LNCaP clone FGC (cell line): Measurements from ENCODE around the gene SLC6A7.

Experiments used
- DNase-seq: peaks from one replicate; pipeline ENCODE4 v3.0.0-alpha.2; 2011; ENCODE audit warnings: low read depth
- H3K4me3 ChIP-seq: 2 replicates; pipeline ENCODE4 v1.5.1; 2011; ENCODE audit warnings: mild to moderate bottlenecking, low read depth, low read length, control low read depth
- TF ChIP-seq, protein P1 (sequence below): IDR thresholded peaks from 2 replicates; pipeline ENCODE4 v1.5.1; 2012; ENCODE audit warnings: mild to moderate bottlenecking; ENCODE audit not compliant: control insufficient read depth, insufficient read depth; ENCODE audit errors: extremely low read depth

The SLC6A7 gene

GRCh38 chr5:150156027-150156368, 33.9 kb upstream of the SLC6A7 start:
- TF ChIP-seq, protein P1, sequence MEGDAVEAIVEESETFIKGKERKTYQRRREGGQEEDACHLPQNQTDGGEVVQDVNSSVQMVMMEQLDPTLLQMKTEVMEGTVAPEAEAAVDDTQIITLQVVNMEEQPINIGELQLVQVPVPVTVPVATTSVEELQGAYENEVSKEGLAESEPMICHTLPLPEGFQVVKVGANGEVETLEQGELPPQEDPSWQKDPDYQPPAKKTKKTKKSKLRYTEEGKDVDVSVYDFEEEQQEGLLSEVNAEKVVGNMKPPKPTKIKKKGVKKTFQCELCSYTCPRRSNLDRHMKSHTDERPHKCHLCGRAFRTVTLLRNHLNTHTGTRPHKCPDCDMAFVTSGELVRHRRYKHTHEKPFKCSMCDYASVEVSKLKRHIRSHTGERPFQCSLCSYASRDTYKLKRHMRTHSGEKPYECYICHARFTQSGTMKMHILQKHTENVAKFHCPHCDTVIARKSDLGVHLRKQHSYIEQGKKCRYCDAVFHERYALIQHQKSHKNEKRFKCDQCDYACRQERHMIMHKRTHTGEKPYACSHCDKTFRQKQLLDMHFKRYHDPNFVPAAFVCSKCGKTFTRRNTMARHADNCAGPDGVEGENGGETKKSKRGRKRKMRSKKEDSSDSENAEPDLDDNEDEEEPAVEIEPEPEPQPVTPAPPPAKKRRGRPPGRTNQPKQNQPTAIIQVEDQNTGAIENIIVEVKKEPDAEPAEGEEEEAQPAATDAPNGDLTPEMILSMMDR, result no peak
- no peak for DNase-seq
- no peak overlapping the region for H3K4me3 ChIP-seq

DNA sequence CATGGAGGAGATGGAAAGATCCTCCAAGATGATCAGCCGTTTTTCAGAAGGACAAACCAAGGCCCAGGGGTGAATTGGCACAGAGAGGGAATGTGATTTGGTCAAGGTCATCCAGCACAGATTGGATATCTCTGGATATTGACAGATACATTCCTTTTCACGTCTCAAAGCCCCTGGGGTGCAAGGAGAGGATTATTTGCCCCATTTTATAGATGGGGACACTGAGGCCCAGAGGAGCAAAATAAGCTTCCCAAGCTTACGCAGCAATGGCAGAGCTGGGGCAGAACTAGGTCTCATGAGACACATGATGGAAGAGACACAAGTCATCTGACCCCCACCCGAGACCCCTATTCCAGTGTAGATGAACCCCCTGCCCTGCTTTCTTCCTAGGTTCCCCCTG, 33.3 kb upstream of the SLC6A7 start:
- TF ChIP-seq, protein P1, result no peak
- no peak overlapping the region for H3K4me3 ChIP-seq
- DNase-seq, result no peak

- TF ChIP-seq, protein P1, result no peak
- no peak for DNase-seq
Observed at GRCh38 chr5:150157168-150157567, 32.7 kb upstream of the SLC6A7 start.

DNA sequence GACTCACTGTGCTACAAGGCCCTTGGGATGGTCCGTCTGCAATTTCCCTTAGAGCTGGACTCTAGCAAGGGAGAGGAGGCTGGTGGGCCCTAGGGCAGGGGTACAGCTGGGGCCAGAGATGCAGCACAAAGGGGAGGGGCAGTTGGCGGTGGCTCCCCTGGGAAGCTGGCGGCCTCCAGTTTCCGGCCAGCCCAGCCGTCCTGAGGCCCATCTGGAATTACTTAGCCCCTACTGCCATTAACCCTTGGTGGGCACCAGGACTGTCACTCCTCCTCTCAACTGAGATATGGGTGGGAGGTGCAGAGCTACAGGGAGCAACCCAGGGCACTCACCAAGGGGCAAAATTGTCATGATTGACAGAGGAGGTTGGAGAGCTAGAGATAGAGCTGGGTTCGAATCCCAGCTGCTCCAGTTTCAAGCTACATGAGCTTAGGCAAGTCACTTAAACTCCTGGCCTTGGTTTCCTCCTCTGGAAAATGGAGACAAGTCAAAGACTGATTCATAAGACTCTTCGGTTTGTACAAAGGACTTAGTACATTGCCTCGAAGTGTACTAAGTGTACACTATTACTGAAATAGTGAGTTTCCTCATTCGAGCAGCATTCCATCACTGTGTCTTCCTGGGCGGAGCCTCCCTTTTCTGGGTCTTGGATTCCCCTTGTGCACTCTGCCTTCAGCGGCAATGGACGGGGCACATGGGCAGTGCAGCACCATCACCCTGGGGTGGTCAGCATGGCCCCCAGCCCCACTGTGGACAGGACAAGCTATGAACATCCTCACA, 31.5 kb upstream of the SLC6A7 start:
- no peak overlapping the region for H3K4me3 ChIP-seq
- TF ChIP-seq, protein P1, result no peak
- DNase-seq, result no peak

More at GRCh38 chr5:150157168-150157567, 32.7 kb upstream of the SLC6A7 start:
- H3K4me3 ChIP-seq, result no peak overlapping the region

- DNase-seq, result no peak
- H3K4me3 ChIP-seq, result no peak overlapping the region
- TF ChIP-seq, protein P1, result no peak
Observed at GRCh38 chr5:150159031-150159430, 30.8 kb upstream of the SLC6A7 start.

GRCh38 chr5:150159741-150160179, 30.1 kb upstream of the SLC6A7 start:
- no peak overlapping the region for H3K4me3 ChIP-seq
- TF ChIP-seq, protein P1, result no peak
- no peak for DNase-seq
